D721Med (cell line): ENCODE measurements around the gene KCTD15.

Source experiments
- DNase-seq: peaks from one replicate; pipeline ENCODE4 v3.0.0; 2011; ENCODE audit warnings: low spot score; ENCODE audit not compliant: insufficient read length
- FAIRE-seq: peaks from 2 replicates; lab custom pipeline; 2011; peaks lifted over from hg19 to GRCh38; lab: Jason Lieb, UNC
- CTCF ChIP-seq: IDR thresholded peaks from 2 replicates; pipeline ENCODE4 v1.5.1; 2012; ENCODE audit warnings: mild to moderate bottlenecking, control low read depth; ENCODE audit not compliant: insufficient read depth; ENCODE audit errors: missing control alignments

KCTD15 gene

GRCh38 chr19:33797802-33798671 is 1.4 kb downstream of the KCTD15 start:
- no peak for DNase-seq
- no peak for TF ChIP-seq CTCF
- FAIRE-seq: no peak

- FAIRE-seq (no peak), DNase-seq (peak; percentile 62)
- no peak for TF ChIP-seq CTCF
Measured at GRCh38 chr19:33798681-33799111, 2.0 kb downstream of the KCTD15 start.

DNA sequence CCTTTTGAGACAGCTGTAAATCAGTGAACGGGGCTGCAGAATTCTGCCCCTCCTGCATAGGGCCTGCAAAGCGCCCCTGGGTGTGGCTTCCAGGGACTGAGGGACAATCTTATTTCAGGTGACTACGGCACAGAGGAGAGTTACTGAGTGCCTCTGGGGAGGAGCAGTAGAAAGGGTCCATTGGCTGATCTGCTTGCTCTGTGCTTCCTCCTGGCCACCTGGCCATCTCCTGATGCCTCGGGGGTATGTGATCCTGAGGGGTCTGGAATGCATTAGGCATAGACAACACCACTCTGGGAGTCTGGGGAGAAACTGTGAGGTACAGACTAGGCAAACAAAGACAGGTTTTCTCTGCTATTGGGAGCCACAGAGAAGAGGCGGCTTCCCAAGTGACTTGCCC is 2.8 kb downstream of the KCTD15 start:
- DNase-seq: no peak
- FAIRE-seq: no peak
- no peak for TF ChIP-seq CTCF

GRCh38 chr19:33800012-33800680 is 3.5 kb downstream of the KCTD15 start:
- no peak for TF ChIP-seq CTCF
- DNase-seq (no peak), FAIRE-seq (no peak)

- DNase-seq (no peak), FAIRE-seq (no peak)
- no peak for TF ChIP-seq CTCF
Measured at GRCh38 chr19:33801411-33801810, 4.7 kb downstream of the KCTD15 start.

GRCh38 chr19:33802001-33802400 is 5.3 kb downstream of the KCTD15 start:
- FAIRE-seq: no peak
- no peak for DNase-seq
- TF ChIP-seq CTCF: no peak
